ENCODE data around the gene PLXDC2. TPM values are rescaled to one million over a fixed set of nuclear protein-coding genes. Genes with fewer than 3 reads are reported as not detected.
"Not testable (repeated sequence)": the region's sequence is repeated elsewhere in the genome, so short reads cannot be mapped to it uniquely, and the experiment has no call there.

The PLXDC2 gene
- polyA plus RNA-seq, 2 of the 4 experiments (the other 2 are of a cell fraction): 0.08 to 0.09 TPM

DNA sequence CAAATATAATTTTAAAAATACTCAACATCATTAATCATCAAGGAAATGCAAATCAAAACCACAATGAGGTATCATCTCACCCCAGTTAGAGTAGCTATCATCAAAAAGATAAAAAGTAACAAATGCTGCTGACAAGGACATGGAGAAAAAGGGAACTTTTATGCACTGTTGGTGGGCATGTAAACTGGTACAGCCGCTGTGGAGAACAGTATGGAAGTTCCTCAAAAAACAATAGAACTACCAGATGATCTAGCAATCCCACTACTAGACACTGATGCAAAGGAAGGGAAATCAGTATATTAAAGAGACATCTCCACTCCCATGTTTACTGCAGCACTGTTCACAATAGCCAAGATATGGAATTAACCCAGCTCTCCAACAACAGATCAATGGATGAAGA lies 384.5 kb downstream of the PLXDC2 start:
- POLR2A ChIA-PET: no interaction called here
- 38% methylated on average over 1 of the region's 1 CpG for WGBS (ENCODE audit: missing lambda C conversion rate)
- FAIRE-seq (no peak), ATAC-seq (no peak), DNase-seq (ENCODE audit: low read depth in 1 of 2, low spot score in 1 of 2) (no peak)
- Histone ChIP-seq H3K27ac (no peak overlapping the region), H3K9me3 (no peaks in the 10 kb centered on the region), H3K4me2 (no peak overlapping the region), H3K4me3 (no peak overlapping the region), H3K4me1 (no peaks in the 10 kb centered on the region)
- TF ChIP-seq, protein P1, sequence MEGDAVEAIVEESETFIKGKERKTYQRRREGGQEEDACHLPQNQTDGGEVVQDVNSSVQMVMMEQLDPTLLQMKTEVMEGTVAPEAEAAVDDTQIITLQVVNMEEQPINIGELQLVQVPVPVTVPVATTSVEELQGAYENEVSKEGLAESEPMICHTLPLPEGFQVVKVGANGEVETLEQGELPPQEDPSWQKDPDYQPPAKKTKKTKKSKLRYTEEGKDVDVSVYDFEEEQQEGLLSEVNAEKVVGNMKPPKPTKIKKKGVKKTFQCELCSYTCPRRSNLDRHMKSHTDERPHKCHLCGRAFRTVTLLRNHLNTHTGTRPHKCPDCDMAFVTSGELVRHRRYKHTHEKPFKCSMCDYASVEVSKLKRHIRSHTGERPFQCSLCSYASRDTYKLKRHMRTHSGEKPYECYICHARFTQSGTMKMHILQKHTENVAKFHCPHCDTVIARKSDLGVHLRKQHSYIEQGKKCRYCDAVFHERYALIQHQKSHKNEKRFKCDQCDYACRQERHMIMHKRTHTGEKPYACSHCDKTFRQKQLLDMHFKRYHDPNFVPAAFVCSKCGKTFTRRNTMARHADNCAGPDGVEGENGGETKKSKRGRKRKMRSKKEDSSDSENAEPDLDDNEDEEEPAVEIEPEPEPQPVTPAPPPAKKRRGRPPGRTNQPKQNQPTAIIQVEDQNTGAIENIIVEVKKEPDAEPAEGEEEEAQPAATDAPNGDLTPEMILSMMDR (IDR thresholded peaks at IDR 0.05): no peak
- TF ChIP-seq HOXB13 (CRISPR knock-in tag; IDR thresholded peaks at IDR 0.05; ENCODE audit: low read depth) (no peak), CHD2 (IDR thresholded peaks at IDR 0.05; ENCODE audit: low read length, partially characterized antibody) (no peak), EHMT2 (IDR thresholded peaks at IDR 0.05; ENCODE audit: low read depth) (no peak), EHF (CRISPR knock-in tag; IDR thresholded peaks at IDR 0.05) (no peak), EP300 (IDR thresholded peaks at IDR 0.05) (no peak), FOXS1 (CRISPR knock-in tag; IDR thresholded peaks at IDR 0.05) (no peak), GATA3 (IDR thresholded peaks at IDR 0.05; ENCODE audit: borderline replicate concordance) (no peak), TP53 (CRISPR knock-in tag; IDR thresholded peaks at IDR 0.05) (no peak), JUN (IDR thresholded peaks at IDR 0.05) (no peak), SMC3 (IDR thresholded peaks at IDR 0.05) (no peak)
- TF ChIP-seq, protein P2, sequence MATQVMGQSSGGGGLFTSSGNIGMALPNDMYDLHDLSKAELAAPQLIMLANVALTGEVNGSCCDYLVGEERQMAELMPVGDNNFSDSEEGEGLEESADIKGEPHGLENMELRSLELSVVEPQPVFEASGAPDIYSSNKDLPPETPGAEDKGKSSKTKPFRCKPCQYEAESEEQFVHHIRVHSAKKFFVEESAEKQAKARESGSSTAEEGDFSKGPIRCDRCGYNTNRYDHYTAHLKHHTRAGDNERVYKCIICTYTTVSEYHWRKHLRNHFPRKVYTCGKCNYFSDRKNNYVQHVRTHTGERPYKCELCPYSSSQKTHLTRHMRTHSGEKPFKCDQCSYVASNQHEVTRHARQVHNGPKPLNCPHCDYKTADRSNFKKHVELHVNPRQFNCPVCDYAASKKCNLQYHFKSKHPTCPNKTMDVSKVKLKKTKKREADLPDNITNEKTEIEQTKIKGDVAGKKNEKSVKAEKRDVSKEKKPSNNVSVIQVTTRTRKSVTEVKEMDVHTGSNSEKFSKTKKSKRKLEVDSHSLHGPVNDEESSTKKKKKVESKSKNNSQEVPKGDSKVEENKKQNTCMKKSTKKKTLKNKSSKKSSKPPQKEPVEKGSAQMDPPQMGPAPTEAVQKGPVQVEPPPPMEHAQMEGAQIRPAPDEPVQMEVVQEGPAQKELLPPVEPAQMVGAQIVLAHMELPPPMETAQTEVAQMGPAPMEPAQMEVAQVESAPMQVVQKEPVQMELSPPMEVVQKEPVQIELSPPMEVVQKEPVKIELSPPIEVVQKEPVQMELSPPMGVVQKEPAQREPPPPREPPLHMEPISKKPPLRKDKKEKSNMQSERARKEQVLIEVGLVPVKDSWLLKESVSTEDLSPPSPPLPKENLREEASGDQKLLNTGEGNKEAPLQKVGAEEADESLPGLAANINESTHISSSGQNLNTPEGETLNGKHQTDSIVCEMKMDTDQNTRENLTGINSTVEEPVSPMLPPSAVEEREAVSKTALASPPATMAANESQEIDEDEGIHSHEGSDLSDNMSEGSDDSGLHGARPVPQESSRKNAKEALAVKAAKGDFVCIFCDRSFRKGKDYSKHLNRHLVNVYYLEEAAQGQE (IDR thresholded peaks at IDR 0.05): no peak
- TF ChIP-seq, protein P3, sequence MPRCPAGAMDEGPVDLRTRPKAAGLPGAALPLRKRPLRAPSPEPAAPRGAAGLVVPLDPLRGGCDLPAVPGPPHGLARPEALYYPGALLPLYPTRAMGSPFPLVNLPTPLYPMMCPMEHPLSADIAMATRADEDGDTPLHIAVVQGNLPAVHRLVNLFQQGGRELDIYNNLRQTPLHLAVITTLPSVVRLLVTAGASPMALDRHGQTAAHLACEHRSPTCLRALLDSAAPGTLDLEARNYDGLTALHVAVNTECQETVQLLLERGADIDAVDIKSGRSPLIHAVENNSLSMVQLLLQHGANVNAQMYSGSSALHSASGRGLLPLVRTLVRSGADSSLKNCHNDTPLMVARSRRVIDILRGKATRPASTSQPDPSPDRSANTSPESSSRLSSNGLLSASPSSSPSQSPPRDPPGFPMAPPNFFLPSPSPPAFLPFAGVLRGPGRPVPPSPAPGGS (IDR thresholded peaks at IDR 0.05): no peak
- TF ChIP-seq, protein P4, sequence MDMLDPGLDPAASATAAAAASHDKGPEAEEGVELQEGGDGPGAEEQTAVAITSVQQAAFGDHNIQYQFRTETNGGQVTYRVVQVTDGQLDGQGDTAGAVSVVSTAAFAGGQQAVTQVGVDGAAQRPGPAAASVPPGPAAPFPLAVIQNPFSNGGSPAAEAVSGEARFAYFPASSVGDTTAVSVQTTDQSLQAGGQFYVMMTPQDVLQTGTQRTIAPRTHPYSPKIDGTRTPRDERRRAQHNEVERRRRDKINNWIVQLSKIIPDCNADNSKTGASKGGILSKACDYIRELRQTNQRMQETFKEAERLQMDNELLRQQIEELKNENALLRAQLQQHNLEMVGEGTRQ (IDR thresholded peaks at IDR 0.05): no peak
- CTCF ChIA-PET: no interaction called here

DNA sequence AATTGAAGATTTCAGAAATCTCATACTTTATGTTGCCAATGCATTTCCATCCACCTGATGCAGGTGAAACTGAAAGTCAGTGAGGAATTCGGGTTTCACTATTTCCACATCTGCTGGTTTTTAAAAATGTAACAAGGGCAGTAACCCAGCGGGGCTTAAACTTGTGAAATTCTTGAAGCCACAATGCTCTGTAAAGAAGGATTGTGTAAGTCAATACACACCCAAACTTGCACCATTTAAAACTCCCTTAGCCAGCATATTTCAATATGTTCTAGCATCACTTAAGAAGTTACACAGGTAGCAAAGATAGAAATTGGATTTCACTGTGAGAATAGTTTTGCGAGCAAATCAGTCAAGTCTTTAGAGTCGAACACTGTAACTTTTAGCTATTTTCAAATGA lies 386.1 kb downstream of the PLXDC2 start:
- ChIA-PET CTCF (no interaction called here), POLR2A (no interaction called here)
- FAIRE-seq: no peak
- no peak overlapping the region for H3K27ac ChIP-seq
- no peak for ATAC-seq
- WGBS (ENCODE audit: missing lambda C conversion rate): 8% methylated on average over 4 of the region's 4 CpGs
- no peak overlapping the region for H3K4me3 ChIP-seq
- no peak for DNase-seq (ENCODE audit: low read depth in 1 of 2, low spot score in 1 of 2)
- no peaks in the 10 kb centered on the region for H3K4me1 ChIP-seq
- TF ChIP-seq HOXA7 (CRISPR knock-in tag; IDR thresholded peaks at IDR 0.05): no peak
- TF ChIP-seq PHF8 (IDR thresholded peaks at IDR 0.05; ENCODE audit: borderline replicate concordance, low read depth): no peak
- no peak overlapping the region for H3K4me2 ChIP-seq
- no peaks in the 10 kb centered on the region for H3K9me3 ChIP-seq

DNA sequence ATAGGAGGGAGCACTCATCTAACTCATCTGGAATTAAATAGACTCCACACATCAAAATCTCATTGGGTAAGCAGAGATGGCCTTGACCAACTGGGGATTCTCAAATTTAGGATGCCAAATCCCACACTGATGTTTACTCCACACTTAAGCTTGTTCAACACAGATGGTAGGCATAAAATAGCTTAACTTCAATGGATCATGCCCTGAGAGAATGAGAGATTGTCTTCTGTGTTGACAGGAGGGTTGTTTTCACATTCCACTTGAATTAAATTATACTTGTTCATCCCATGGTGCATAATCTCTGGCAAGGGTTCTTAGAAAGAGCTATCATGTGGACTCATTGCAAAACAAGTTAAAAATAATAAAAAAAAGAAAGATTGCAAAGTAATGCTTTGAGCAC lies 391.4 kb downstream of the PLXDC2 start:
- FAIRE-seq (no peak), ATAC-seq (no peak), DNase-seq (ENCODE audit: low read depth in 1 of 2, low spot score in 1 of 2) (no peak)
- Histone ChIP-seq H3K4me3 (no peak overlapping the region), H3K4me2 (no peak overlapping the region), H3K4me1 (no peaks in the 10 kb centered on the region), H3K9me3 (no peaks in the 10 kb centered on the region), H3K27ac (no peak overlapping the region)
- CTCF ChIA-PET: interaction anchor here (1.1 kb wide), 1 partner anchor 51 kb away, joined by 3 read pairs; no protein-coding TSS in a partner anchor
- TF ChIP-seq CEBPB (IDR thresholded peaks at IDR 0.05) (no peak), EHF (CRISPR knock-in tag; IDR thresholded peaks at IDR 0.05) (no peak), FOXS1 (CRISPR knock-in tag; IDR thresholded peaks at IDR 0.05) (no peak), HOXB13 (CRISPR knock-in tag; IDR thresholded peaks at IDR 0.05; ENCODE audit: low read depth) (no peak), NR3C1 (IDR thresholded peaks at IDR 0.05) (no peak), EP300 (IDR thresholded peaks at IDR 0.05) (no peak), KDM5A (IDR thresholded peaks at IDR 0.05) (no peak), EHMT2 (IDR thresholded peaks at IDR 0.05; ENCODE audit: low read depth) (no peak), ESRRA (IDR thresholded peaks at IDR 0.05; ENCODE audit: borderline replicate concordance, low read length) (no peak)
- TF ChIP-seq, protein P2 (IDR thresholded peaks at IDR 0.05): no peak
- POLR2A ChIA-PET: no interaction called here

DNA sequence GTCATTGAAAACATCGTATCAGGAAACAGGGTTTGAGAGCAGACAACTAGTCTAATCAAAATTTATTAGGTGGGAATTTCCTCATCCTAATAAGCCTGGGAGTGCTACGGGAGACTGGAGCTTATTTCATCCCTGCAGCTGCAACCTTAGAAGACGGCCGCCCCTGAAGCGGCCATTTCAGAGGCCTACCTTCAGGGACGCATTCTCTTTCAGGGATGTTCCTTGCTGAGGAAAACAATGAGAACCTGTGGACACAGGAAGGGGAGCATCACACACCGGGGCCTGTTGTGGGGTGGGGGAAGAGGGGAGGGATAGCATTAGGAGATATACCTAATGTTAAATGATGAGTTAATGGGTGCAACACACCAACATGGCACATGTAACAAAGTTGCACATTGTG lies 392.9 kb downstream of the PLXDC2 start:
- H3K4me2 ChIP-seq; H3K4me1 ChIP-seq; H3K4me3 ChIP-seq; FAIRE-seq; DNase-seq (ENCODE audit: low read depth in 1 of 2, low spot score in 1 of 2); POLR2A ChIA-PET; CTCF ChIA-PET; H3K9me3 ChIP-seq; H3K27ac ChIP-seq; ATAC-seq: not testable (repeated sequence)
- WGBS (ENCODE audit: missing lambda C conversion rate): 75% methylated on average over 6 of the region's 7 CpGs

All from A549 (cell line).